NT2/D1 (cell line): ENCODE measurements around the gene SCG5.

Experiments
- DNase-seq: peaks from one replicate; pipeline ENCODE4 v3.0.0-alpha.2; 2011; ENCODE audit warnings: low read depth, low spot score
- H3K27me3 ChIP-seq: 2 replicates; pipeline ENCODE4 v1.6.0; 2011; ENCODE audit warnings: mild to moderate bottlenecking; ENCODE audit not compliant: insufficient read length, insufficient read depth
- H3K36me3 ChIP-seq: 2 replicates; pipeline ENCODE4 v1.6.1; 2011; ENCODE audit warnings: mild to moderate bottlenecking, low read length, mixed read lengths; ENCODE audit not compliant: insufficient read depth, insufficient read length
- H3K4me1 ChIP-seq: 2 replicates; pipeline ENCODE4 v1.5.1; 2011; ENCODE audit not compliant: insufficient read depth, insufficient read length
- H3K4me3 ChIP-seq: 2 replicates; pipeline ENCODE4 v1.5.1; 2011; ENCODE audit warnings: low read depth; ENCODE audit not compliant: insufficient read length
- H3K9ac ChIP-seq: 2 replicates; pipeline ENCODE4 v1.6.0; 2011; ENCODE audit warnings: low read depth; ENCODE audit not compliant: insufficient read length
- H3K9me3 ChIP-seq: 2 replicates; pipeline ENCODE4 v1.5.1; 2011; ENCODE audit warnings: mild to moderate bottlenecking, low read length; ENCODE audit not compliant: insufficient read depth
- SUZ12 ChIP-seq: IDR thresholded peaks from 2 replicates; pipeline ENCODE4 v1.6.1; 2011; ENCODE audit not compliant: insufficient read length, insufficient read depth; ENCODE audit errors: extremely low read depth
- YY1 ChIP-seq: IDR thresholded peaks from 2 replicates; pipeline ENCODE4 v1.6.1; 2011; ENCODE audit not compliant: insufficient read length, insufficient read depth
- ZNF274 ChIP-seq: IDR thresholded peaks from 2 replicates; pipeline ENCODE4 v1.6.1; 2011; ENCODE audit warnings: mild to moderate bottlenecking, low read depth, low read length

SCG5 gene

DNA sequence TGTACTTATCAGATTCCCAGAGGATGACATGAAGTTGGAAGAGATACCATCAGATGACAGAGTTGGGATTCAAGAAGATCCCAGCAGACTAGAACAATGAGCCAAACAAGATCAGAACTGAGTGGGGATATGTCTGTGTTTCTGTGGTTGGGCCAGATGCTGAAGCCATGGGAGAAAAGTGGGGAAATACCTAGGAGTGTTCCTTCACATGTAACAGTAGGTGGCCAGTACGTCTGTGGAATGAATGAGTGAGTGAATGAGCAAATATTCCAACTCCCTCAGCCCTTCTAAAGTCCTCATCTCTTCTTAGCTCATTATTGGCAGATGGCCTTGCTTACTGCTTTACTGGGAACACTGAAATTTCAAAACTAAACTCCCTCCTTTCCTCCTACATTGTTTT, 44.1 kb downstream of the SCG5 start:
- H3K4me3 ChIP-seq = no peak overlapping the region
- no peaks in the 10 kb centered on the region for H3K9me3 ChIP-seq
- H3K4me1 ChIP-seq = no peaks in the 10 kb centered on the region
- H3K36me3 ChIP-seq = no peaks in the 10 kb centered on the region
- H3K9ac ChIP-seq = no peak overlapping the region
- DNase-seq = no peak
- TF ChIP-seq SUZ12 (no peak), YY1 (no peak), ZNF274 (no peak)
- no peaks in the 10 kb centered on the region for H3K27me3 ChIP-seq

DNA sequence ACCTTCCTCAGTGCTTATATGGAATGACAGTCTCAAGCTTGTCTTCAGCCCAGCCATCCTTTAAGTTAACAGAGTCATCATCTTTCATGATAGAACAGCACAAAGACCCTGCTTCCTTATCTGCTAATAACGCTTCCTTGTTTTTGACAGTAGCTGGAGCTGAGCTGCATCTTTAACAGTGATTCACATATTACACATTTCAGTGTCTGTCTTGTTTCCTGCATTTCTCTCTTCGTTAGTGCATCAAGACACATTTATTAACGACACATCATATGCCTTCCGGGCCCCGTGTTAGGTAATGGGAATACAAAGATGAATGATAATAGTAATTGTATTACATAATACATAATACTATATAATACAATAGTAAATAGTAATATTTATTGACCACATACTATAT, 46.0 kb downstream of the SCG5 start:
- no peaks in the 10 kb centered on the region for H3K4me1 ChIP-seq
- TF ChIP-seq YY1 (no peak), SUZ12 (no peak)
- no peak overlapping the region for H3K9ac ChIP-seq
- H3K27me3 ChIP-seq = no peaks in the 10 kb centered on the region
- no peak for DNase-seq
- no peak overlapping the region for H3K4me3 ChIP-seq
- no peaks in the 10 kb centered on the region for H3K36me3 ChIP-seq
- H3K9me3 ChIP-seq = no peaks in the 10 kb centered on the region

DNA sequence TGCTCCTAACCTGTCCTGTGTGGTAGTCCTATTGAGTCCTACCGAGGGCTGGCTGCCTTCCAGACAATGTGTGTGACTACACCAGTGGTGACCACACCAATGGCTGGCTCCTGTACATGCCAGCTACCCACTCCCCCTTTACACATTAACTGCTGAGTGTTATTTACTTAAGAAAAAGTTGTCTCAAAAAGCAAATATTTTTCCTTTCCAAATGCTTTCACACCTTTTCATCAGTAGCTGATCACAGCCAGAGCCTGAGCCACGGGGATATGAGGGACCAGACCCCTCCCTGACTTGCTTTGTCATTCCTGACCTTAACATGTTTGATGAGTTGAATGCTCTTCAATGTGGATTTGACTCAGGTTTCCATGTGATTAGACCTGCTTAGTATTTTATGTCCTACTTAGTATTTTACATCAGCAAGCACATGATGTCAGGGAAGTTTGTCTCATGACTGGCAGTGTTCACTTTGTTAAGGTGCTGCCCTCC, 46.7 kb downstream of the SCG5 start:
- no peak for TF ChIP-seq YY1
- TF ChIP-seq SUZ12 = no peak
- TF ChIP-seq ZNF274 = no peak
- H3K36me3 ChIP-seq = no peaks in the 10 kb centered on the region
- H3K4me3 ChIP-seq = no peak overlapping the region
- H3K9me3 ChIP-seq = no peaks in the 10 kb centered on the region
- no peaks in the 10 kb centered on the region for H3K4me1 ChIP-seq
- H3K9ac ChIP-seq = no peak overlapping the region
- no peaks in the 10 kb centered on the region for H3K27me3 ChIP-seq
- DNase-seq = no peak

DNA sequence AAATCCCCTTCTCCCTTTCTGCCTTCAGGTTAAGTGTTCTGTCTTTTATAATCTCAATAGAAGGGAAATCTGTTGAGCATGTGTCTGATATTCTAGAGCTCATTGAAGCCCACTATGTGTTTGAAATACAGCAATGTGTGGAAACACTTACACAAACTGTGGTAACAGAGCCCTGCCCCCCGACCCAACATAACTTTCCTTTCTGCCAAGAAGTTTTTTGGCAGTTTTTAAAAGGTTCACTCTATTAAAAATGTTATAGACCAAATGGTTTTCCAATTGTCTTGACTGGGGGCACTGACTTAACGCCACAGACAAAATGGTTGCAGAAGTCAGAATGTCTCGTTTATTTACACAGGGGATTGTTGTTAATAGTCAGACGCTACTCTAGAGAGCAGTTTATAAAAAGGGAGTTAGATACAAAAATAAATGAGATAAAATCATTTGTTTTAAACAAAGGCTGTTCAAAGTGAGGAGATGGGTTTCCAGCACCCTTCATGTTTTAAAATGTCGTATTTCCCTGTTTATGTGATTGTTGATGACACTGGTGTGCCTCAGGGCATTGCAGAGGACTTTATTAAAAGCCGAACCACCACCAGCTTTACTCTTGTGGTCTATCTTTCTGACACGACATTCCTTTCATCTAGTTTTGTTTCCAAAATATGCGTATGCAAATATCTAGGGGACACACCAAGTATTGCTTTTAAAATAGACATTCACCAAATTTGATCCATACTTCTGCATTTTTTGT, 49.6 kb downstream of the SCG5 start:
- Histone ChIP-seq H3K4me1 (no peaks in the 10 kb centered on the region), H3K27me3 (no peaks in the 10 kb centered on the region), H3K9ac (no peak overlapping the region), H3K4me3 (no peak overlapping the region), H3K36me3 (no peaks in the 10 kb centered on the region), H3K9me3 (no peaks in the 10 kb centered on the region)
- TF ChIP-seq SUZ12 (no peak), YY1 (no peak), ZNF274 (no peak)
- no peak for DNase-seq

DNA sequence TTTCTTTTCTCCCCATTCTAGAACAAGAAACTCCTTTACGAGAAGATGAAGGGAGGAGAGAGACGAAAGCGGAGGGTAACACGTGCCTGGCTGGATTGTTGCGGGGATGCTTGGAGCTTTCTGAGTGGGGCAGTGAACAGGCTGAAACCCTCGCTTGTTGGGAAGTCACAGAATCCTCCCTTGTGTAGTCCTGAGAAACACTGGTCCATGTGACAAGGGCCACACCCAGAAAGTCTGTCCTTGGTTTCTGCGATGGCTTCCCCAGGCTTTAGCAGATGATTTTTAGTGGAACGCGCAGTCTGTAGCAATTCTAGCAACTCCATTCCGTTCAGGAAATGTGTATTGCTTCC, 50.2 kb downstream of the SCG5 start:
- H3K9me3 ChIP-seq = no peaks in the 10 kb centered on the region

DNA sequence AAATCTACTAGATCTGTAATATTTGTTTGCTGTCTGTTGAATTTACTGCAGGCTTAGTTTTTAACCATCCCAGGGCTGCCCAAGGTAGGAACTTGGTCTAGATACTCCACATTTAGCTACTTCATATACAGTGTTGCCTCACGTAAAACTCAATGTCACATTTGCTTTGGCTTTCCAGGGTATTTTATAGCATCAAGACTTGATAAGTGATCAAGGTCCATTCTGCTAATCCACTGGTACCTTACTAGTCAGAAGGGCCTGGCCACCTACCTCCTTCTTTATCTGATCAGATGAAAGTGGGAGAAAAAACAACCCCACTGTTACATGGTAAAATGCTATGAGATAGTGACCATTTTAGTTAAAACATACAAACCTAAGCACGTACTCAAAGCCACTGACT, 50.8 kb downstream of the SCG5 start:
- no peak for TF ChIP-seq YY1
- TF ChIP-seq ZNF274 = no peak
- TF ChIP-seq SUZ12 = no peak

More for the DNA sequence above, 50.2 kb downstream of the SCG5 start:
- Histone ChIP-seq H3K4me1 (no peaks in the 10 kb centered on the region), H3K4me3 (no peak overlapping the region), H3K27me3 (no peaks in the 10 kb centered on the region), H3K9ac (no peak overlapping the region), H3K36me3 (no peaks in the 10 kb centered on the region)
- TF ChIP-seq SUZ12 (no peak), ZNF274 (no peak), YY1 (no peak)
- DNase-seq = no peak

DNA sequence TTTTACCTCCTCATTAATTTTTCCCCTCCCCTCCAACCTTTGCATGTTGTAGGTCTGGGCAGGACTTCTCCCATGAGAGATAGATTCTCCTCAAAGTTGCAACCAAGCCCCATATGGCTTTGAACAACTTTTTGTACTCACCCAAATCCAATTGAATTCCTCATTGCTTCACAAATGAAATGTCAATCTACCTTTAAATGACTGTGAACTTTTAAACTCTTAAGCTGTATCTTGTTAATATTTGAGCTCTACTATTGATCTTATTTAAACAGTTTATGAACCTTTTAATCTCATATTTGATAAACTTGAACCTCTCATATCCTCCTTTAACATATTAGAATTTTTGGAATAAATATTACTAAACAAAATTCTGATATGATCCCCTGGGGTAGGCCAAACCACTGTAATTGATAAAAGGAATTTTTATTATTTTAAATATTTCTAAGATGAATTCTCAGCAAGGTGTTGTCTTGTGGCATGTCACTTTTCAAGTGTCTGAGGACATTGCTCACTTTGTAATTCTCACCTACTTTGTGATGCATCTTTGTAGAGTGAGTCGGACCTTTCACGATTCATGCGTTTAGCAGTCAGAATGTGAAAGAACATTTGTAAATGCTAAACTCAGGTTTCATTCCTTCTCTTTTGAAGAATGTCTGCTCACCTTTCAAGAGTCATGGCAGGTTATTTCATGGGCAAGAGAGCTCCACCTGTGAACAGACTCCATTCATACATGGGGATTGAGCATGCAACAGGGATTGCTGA, 52.9 kb downstream of the SCG5 start:
- no peaks in the 10 kb centered on the region for H3K36me3 ChIP-seq
- peaks cover 6% of the 10 kb centered on the region; the same call in 1 of the 2 replicates for H3K9me3 ChIP-seq
- H3K4me3 ChIP-seq = no peak overlapping the region
- no peak overlapping the region for H3K9ac ChIP-seq
- no peak for DNase-seq
- TF ChIP-seq ZNF274 (no peak), YY1 (no peak), SUZ12 (no peak)
- no peaks in the 10 kb centered on the region for H3K4me1 ChIP-seq
- no peaks in the 10 kb centered on the region for H3K27me3 ChIP-seq

More for the DNA sequence above, 50.8 kb downstream of the SCG5 start:
- H3K27me3 ChIP-seq = no peaks in the 10 kb centered on the region
- no peak for DNase-seq
- H3K4me1 ChIP-seq = no peaks in the 10 kb centered on the region
- H3K9ac ChIP-seq = no peak overlapping the region
- no peak overlapping the region for H3K4me3 ChIP-seq
- H3K36me3 ChIP-seq = no peaks in the 10 kb centered on the region
- no peaks in the 10 kb centered on the region for H3K9me3 ChIP-seq
